SK-N-SH (cell line): ENCODE data around the gene POU2AF1. TPM values are rescaled to one million over a fixed set of nuclear protein-coding genes. Genes with fewer than 3 reads are reported as not detected.

Experiments
- CTCF ChIA-PET: fragments of 300-600, 350-600 bp; formaldehyde crosslinking; extraction: SDS; loops from one replicate; lab custom pipeline; 2021; lab: Yijun Ruan, JAX
- POLR2A ChIA-PET: fragments of 350-600 bp; sonication (Branson Sonifier 250); formaldehyde crosslinking; extraction: SDS; loops from one replicate; lab custom pipeline; 2020; ENCODE audit warnings: antibody characterized with exemption, inconsistent platforms; lab: Yijun Ruan, JAX
- DNase-seq: peaks from one replicate; pipeline ENCODE4 v3.0.0; 2012
- H2AFZ ChIP-seq: fragments of 200-600 bp; sonication (generic); 2 replicates; pipeline ENCODE4 v1.8.1; 2016; ENCODE audit warnings: antibody characterized with exemption, mild to moderate bottlenecking, low read depth
- H3F3A ChIP-seq: fragments of 200-600 bp; sonication (generic); replicated peaks from 2 replicates; pipeline ENCODE3; 2016; ENCODE audit warnings: antibody characterized with exemption, mild to moderate bottlenecking; ENCODE audit not compliant: insufficient read depth
- H3K27ac ChIP-seq, 2 experiments: fragments of 200-500 bp in 1 of 2; fragments of 200-600 bp in 1 of 2; sonication (Bioruptor generic) in 1 of 2; sonication (generic), shearing (Covaris generic) in 1 of 2; 2 replicates each; pipeline versions ENCODE4 v1.5.1 to v1.6.1; 2014 to 2016; ENCODE audit warnings: low read depth in 2 of 2, inconsistent platforms in 1 of 2, low read length in 1 of 2, mild to moderate bottlenecking in 1 of 2, mixed read lengths in 1 of 2
- H3K27me3 ChIP-seq: fragments of 200-600 bp; sonication (generic), shearing (Covaris generic); 2 replicates; pipeline ENCODE4 v1.6.1; 2016; ENCODE audit warnings: mixed run types; ENCODE audit not compliant: insufficient read depth
- H3K36me3 ChIP-seq, 2 experiments: fragments of 200-500 bp in 1 of 2; fragments of 200-600 bp in 1 of 2; sonication (Bioruptor generic) in 1 of 2; sonication (generic) in 1 of 2; replicated peaks in 1 of 2; 2 replicates each; pipeline versions ENCODE3 to v1.5.1; 2014 to 2016; ENCODE audit warnings: low read length in 1 of 2, mild to moderate bottlenecking in 1 of 2; ENCODE audit not compliant: insufficient read depth in 2 of 2, control insufficient read depth in 1 of 2
- H3K4me1 ChIP-seq, 2 experiments: fragments of 200-500 bp in 1 of 2; fragments of 200-600 bp in 1 of 2; sonication (Bioruptor generic) in 1 of 2; sonication (generic), shearing (Covaris generic) in 1 of 2; 2 replicates each; pipeline versions ENCODE4 v1.5.1 to v1.6.1; 2014 to 2016; ENCODE audit warnings: low read depth in 1 of 2, low read length in 1 of 2, mixed run types in 1 of 2; ENCODE audit not compliant: insufficient read depth in 2 of 2, control insufficient read depth in 1 of 2
- H3K4me2 ChIP-seq: fragments of 200-600 bp; sonication (generic), shearing (Covaris generic); 2 replicates; pipeline ENCODE4 v1.6.1; 2017; ENCODE audit warnings: mixed run types
- H3K4me3 ChIP-seq, 2 experiments: fragments of 200-500 bp in 1 of 2; fragments of 200-600 bp in 1 of 2; sonication (Bioruptor generic) in 1 of 2; sonication (generic), shearing (Covaris generic) in 1 of 2; 2 replicates each; pipeline versions ENCODE4 v1.5.1 to v1.8.1; 2014 to 2016; ENCODE audit warnings: low read depth in 2 of 2, inconsistent platforms in 1 of 2, low read length in 1 of 2, mild to moderate bottlenecking in 1 of 2, mixed read lengths in 1 of 2, moderate library complexity in 1 of 2
- H3K79me2 ChIP-seq: fragments of 200-600 bp; sonication (generic); 2 replicates; pipeline ENCODE4 v1.8.1; 2017; ENCODE audit warnings: mild to moderate bottlenecking; ENCODE audit not compliant: insufficient read depth
- H3K9ac ChIP-seq: fragments of 200-600 bp; sonication (generic); 2 replicates; pipeline ENCODE4 v1.6.1; 2017; ENCODE audit warnings: mixed run types
- H3K9me2 ChIP-seq: fragments of 200-600 bp; sonication (generic); 2 replicates; pipeline ENCODE4 v1.6.1; 2017; ENCODE audit warnings: mixed run types
- H3K9me3 ChIP-seq: fragments of 200-600 bp; sonication (generic); 2 replicates; pipeline ENCODE4 v1.6.1; 2017; ENCODE audit warnings: mixed run types, mild to moderate bottlenecking, moderate library complexity
- H4K20me1 ChIP-seq: fragments of 200-600 bp; sonication (generic); 2 replicates; pipeline ENCODE4 v1.6.1; 2017; ENCODE audit warnings: mild to moderate bottlenecking, mixed run types; ENCODE audit not compliant: insufficient read depth
- CHD2 ChIP-seq: fragments of 150-350 bp; IDR thresholded peaks from 2 replicates; pipeline ENCODE4 v1.6.1; 2018; ENCODE audit warnings: low read length; ENCODE audit not compliant: partially characterized antibody
- ELF1 ChIP-seq: IDR thresholded peaks from 2 replicates; pipeline ENCODE4 v1.4.0; 2012
- FOXJ3 ChIP-seq: sonication (generic); formaldehyde crosslinking; IDR thresholded peaks from 2 replicates; pipeline ENCODE4 v1.5.1; 2020; ENCODE audit warnings: mild to moderate bottlenecking, missing genetic modification reagents
- FOXM1 ChIP-seq: IDR thresholded peaks from 2 replicates; pipeline ENCODE4 v1.4.0; 2012; ENCODE audit warnings: low read depth, mild to moderate bottlenecking
- MXI1 ChIP-seq: IDR thresholded peaks from 2 replicates; pipeline ENCODE4 v1.6.1; 2012; ENCODE audit warnings: mild to moderate bottlenecking, low read depth, low read length, improper control_type of control experiment
- RAD21 ChIP-seq: IDR thresholded peaks from 2 replicates; pipeline ENCODE4 v1.6.1; 2012; ENCODE audit warnings: mild to moderate bottlenecking, low read length
- RCOR1 ChIP-seq: fragments of 150-350 bp; IDR thresholded peaks from 2 replicates; pipeline ENCODE4 v1.6.1; 2017; ENCODE audit warnings: antibody characterized with exemption, low read length
- RFX5 ChIP-seq: IDR thresholded peaks from 2 replicates; pipeline ENCODE4 v1.6.1; 2012; ENCODE audit warnings: mild to moderate bottlenecking, improper control_type of control experiment, low read length
- SIN3A ChIP-seq: IDR thresholded peaks from 2 replicates; pipeline ENCODE4 v1.6.1; 2012; ENCODE audit warnings: low read depth, mild to moderate bottlenecking, low read length, moderate library complexity, borderline replicate concordance
- TAF1 ChIP-seq: IDR thresholded peaks from 2 replicates; pipeline ENCODE4 v1.6.1; 2012; ENCODE audit warnings: low read depth, mild to moderate bottlenecking, low read length, moderate library complexity, borderline replicate concordance
- TCF12 ChIP-seq: IDR thresholded peaks from 2 replicates; pipeline ENCODE4 v1.4.0; 2012
- TEAD4 ChIP-seq: IDR thresholded peaks from 2 replicates; pipeline ENCODE4 v1.4.0; 2012; ENCODE audit warnings: mild to moderate bottlenecking, borderline replicate concordance; ENCODE audit not compliant: insufficient read depth
- WGBS: methylation state at CpG from one replicate; pipeline ENCODE4 v1.1.6; 2017; ENCODE audit warnings: low lambda C conversion rate; 5-methylcytosine and 5-hydroxymethylcytosine counted together
- polyA plus RNA-seq, 3 experiments: library from polyadenylated mRNA; depleted of rRNA; stranded (reverse); fragments of >200 nt; gene quantifications; 2 replicates each; pipeline ENCODE4 v1.2.3, GENCODE V29; 2012
- TF ChIP-seq, protein P1 (sequence below): IDR thresholded peaks from 2 replicates; pipeline ENCODE4; 2012
- TF ChIP-seq, protein P2 (sequence below): fragments of 200-600 bp; sonication (generic); IDR thresholded peaks from 2 replicates; pipeline ENCODE4 v1.6.1; 2017; ENCODE audit warnings: antibody characterized with exemption, mild to moderate bottlenecking, moderate library complexity
- TF ChIP-seq, protein P3 (sequence below): fragments of 150-350 bp; IDR thresholded peaks from 2 replicates; pipeline ENCODE4 v1.6.1; 2016; ENCODE audit warnings: mild to moderate bottlenecking, low read depth, low read length
- TF ChIP-seq, protein P4 (sequence below): fragments of 150-350 bp; IDR thresholded peaks from 2 replicates; pipeline ENCODE4 v1.6.1; 2017; ENCODE audit warnings: antibody characterized with exemption, low read length, low read depth, borderline replicate concordance

The POU2AF1 gene
- polyA plus RNA-seq, 1 of the 3 experiments (the other 2 are of a cell fraction), result 0.07 TPM

DNA sequence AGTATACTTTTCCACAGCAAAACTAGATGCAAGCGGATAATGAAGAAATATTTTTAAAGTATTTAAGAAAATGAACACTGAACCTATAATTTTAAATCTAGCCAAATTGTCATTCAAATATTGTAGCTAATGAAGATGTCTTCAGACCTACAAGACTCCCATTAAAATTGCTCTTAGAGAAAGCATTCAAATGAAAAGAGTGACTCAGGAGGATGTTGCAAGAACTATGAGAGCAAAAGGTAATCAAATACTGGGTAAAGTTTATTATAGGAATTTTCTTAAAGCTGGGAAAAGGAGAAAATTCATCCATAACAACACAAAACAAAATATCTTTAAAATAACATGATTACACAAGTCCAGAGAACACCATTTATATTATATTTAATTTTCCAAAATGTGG lies 5.4 kb upstream of the POU2AF1 start:
- POLR2A ChIA-PET, result no interaction called here
- Histone ChIP-seq H3K27ac (no peak overlapping the region), H3K9me2 (no peaks in the 10 kb centered on the region), H3K27me3 (no peaks in the 10 kb centered on the region)
- no peak for DNase-seq
- TF ChIP-seq SIN3A, result no peak
- no peak for TF ChIP-seq FOXJ3 (CRISPR knock-in tag)
- no peak for TF ChIP-seq ELF1
- no peak for TF ChIP-seq TCF12
- TF ChIP-seq RFX5, result no peak
- no peak for TF ChIP-seq RCOR1
- no peak for TF ChIP-seq FOXM1
- TF ChIP-seq, protein P1, sequence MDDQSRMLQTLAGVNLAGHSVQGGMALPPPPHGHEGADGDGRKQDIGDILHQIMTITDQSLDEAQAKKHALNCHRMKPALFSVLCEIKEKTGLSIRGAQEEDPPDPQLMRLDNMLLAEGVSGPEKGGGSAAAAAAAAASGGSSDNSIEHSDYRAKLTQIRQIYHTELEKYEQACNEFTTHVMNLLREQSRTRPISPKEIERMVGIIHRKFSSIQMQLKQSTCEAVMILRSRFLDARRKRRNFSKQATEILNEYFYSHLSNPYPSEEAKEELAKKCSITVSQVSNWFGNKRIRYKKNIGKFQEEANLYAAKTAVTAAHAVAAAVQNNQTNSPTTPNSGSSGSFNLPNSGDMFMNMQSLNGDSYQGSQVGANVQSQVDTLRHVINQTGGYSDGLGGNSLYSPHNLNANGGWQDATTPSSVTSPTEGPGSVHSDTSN, result no peak
- TF ChIP-seq, protein P2, sequence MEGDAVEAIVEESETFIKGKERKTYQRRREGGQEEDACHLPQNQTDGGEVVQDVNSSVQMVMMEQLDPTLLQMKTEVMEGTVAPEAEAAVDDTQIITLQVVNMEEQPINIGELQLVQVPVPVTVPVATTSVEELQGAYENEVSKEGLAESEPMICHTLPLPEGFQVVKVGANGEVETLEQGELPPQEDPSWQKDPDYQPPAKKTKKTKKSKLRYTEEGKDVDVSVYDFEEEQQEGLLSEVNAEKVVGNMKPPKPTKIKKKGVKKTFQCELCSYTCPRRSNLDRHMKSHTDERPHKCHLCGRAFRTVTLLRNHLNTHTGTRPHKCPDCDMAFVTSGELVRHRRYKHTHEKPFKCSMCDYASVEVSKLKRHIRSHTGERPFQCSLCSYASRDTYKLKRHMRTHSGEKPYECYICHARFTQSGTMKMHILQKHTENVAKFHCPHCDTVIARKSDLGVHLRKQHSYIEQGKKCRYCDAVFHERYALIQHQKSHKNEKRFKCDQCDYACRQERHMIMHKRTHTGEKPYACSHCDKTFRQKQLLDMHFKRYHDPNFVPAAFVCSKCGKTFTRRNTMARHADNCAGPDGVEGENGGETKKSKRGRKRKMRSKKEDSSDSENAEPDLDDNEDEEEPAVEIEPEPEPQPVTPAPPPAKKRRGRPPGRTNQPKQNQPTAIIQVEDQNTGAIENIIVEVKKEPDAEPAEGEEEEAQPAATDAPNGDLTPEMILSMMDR, result no peak
- TF ChIP-seq TAF1, result no peak
- TF ChIP-seq TEAD4, result no peak
- no peak for TF ChIP-seq CHD2
- TF ChIP-seq RAD21, result no peak
- TF ChIP-seq, protein P3, sequence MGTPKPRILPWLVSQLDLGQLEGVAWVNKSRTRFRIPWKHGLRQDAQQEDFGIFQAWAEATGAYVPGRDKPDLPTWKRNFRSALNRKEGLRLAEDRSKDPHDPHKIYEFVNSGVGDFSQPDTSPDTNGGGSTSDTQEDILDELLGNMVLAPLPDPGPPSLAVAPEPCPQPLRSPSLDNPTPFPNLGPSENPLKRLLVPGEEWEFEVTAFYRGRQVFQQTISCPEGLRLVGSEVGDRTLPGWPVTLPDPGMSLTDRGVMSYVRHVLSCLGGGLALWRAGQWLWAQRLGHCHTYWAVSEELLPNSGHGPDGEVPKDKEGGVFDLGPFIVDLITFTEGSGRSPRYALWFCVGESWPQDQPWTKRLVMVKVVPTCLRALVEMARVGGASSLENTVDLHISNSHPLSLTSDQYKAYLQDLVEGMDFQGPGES, result no peak
- TF ChIP-seq, protein P4, sequence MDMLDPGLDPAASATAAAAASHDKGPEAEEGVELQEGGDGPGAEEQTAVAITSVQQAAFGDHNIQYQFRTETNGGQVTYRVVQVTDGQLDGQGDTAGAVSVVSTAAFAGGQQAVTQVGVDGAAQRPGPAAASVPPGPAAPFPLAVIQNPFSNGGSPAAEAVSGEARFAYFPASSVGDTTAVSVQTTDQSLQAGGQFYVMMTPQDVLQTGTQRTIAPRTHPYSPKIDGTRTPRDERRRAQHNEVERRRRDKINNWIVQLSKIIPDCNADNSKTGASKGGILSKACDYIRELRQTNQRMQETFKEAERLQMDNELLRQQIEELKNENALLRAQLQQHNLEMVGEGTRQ, result no peak
- TF ChIP-seq MXI1, result no peak
- TF ChIP-seq, all 33 proteins: peak for 0
- WGBS, result 81% methylated on average over 1 of the region's 1 CpG
- Histone ChIP-seq H3K9me3 (no peaks in the 10 kb centered on the region; the same call in 1 of the 2 replicates), H3K4me2 (no peak overlapping the region), H3K79me2 (no peaks in the 10 kb centered on the region), H3K9ac (no peak overlapping the region), H3K4me1 (no peaks in the 10 kb centered on the region; a peak in 1 of 4 replicates), H3K4me3 (no peak overlapping the region), H3K36me3 (no peaks in the 10 kb centered on the region), H3F3A (no peaks in the 10 kb centered on the region), H4K20me1 (no peaks in the 10 kb centered on the region), H2AFZ (no peak overlapping the region)
- CTCF ChIA-PET, result interaction anchor here (0.8 to 1.1 kb wide), 3 partner anchors 8 to 102 kb away, joined by 3 read pairs; no protein-coding TSS in a partner anchor
